Peyer's patch (tissue), 4 donors: ENCODE measurements around the gene BMP7. TPM values are rescaled to one million over a fixed set of nuclear protein-coding genes. Genes with fewer than 3 reads are reported as not detected.

ENCODE experiments used
- DNase-seq, 3 donors: peaks; one replicate each; pipeline ENCODE4 v3.0.0-alpha.2; 2017 to 2019
- H3K27ac ChIP-seq, 4 donors: fragments of 200-600 bp; sonication (generic); one replicate each; pipeline ENCODE4 v1.5.1; 2016 to 2019
- H3K27me3 ChIP-seq, 2 donors: fragments of 200-600 bp; sonication (generic); one replicate each; pipeline ENCODE4 v1.5.1; 2019
- H3K36me3 ChIP-seq, 3 donors: fragments of 200-600 bp; sonication (generic); one replicate each; pipeline ENCODE4 v1.5.1; 2016 to 2019
- H3K4me1 ChIP-seq, 4 donors: fragments of 200-600 bp; sonication (generic); one replicate each; pipeline ENCODE4 v1.5.1; 2016 to 2019
- H3K4me3 ChIP-seq, 4 donors: fragments of 200-600 bp; sonication (generic); 1 replicate in 3 of 4; 2 replicates in 1 of 4; pipeline ENCODE4 v1.5.1; 2016 to 2019; ENCODE audit warnings: mild to moderate bottlenecking in 1 of 4
- H3K9me3 ChIP-seq, 4 donors: fragments of 200-600 bp; sonication (generic); one replicate each; pipeline ENCODE4 v1.5.1; 2016 to 2019; ENCODE audit warnings: mild to moderate bottlenecking in 1 of 4
- CTCF ChIP-seq, 6 experiments: fragments of 450-650 bp in 4 of 6; fragments of 200-600 bp in 2 of 6; sonication (generic) in 1 of 6; IDR thresholded peaks; one replicate each; pipeline ENCODE4 v1.5.1; 2017 to 2019; ENCODE audit warnings: antibody characterized with exemption in 6 of 6, mild to moderate bottlenecking in 3 of 6, moderate library complexity in 1 of 6
- POLR2A ChIP-seq, 2 donors: fragments of 450-650 bp; IDR thresholded peaks; one replicate each; pipeline ENCODE4 v1.5.1; 2017; ENCODE audit warnings: antibody characterized with exemption in 2 of 2, mild to moderate bottlenecking in 2 of 2, moderate library complexity in 2 of 2
- total RNA-seq, 4 donors: library from RNA; depleted of rRNA; stranded (reverse); fragments of >200 nt; gene quantifications; one replicate each; pipeline ENCODE4 v1.1.0, GENCODE V29; 2016

The BMP7 gene
- total RNA-seq, 4 donors from 2014 or later, result 0.67 to 2.7 TPM; not detected in 2

GRCh38 chr20:57262784-57263609 is 3.4 kb downstream of the BMP7 start:
- TF ChIP-seq POLR2A (IDR thresholded peaks at IDR 0.05) (no peak), CTCF (IDR thresholded peaks at IDR 0.05) (no peak)
- no peak for DNase-seq
- no peak overlapping the region for H3K4me3 ChIP-seq
- peaks cover 0 to 19% (median 0%) of the 10 kb centered on the region in 4 donors for H3K4me1 ChIP-seq
- H3K36me3 ChIP-seq, result no peaks in the 10 kb centered on the region
- no peak overlapping the region for H3K27ac ChIP-seq
- H3K9me3 ChIP-seq, result no peaks in the 10 kb centered on the region
- peaks cover 0 to 15% of the 10 kb centered on the region in 2 donors for H3K27me3 ChIP-seq

DNA sequence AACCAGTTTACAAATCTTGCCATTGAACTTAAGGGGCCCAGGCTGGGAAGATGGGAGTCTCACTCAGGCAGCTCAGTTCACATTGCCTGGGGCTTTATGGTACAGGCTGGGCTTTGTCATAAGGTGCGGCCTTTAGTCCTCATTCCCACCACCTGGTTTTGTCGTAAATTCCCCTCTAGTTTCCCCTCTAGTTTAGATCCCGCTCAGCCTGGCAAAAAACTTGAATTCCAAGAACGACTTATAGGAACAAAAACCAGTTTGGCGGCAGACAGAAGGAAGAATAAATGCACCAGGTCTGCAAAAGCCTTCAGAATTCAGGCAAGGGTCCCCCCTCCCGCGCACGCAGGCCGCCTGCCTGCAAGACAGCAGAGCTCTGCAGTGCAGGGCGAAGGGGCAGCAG is 4.1 kb downstream of the BMP7 start:
- no peak for TF ChIP-seq POLR2A (IDR thresholded peaks at IDR 0.05)
- no peak for TF ChIP-seq CTCF (IDR thresholded peaks at IDR 0.05)
- H3K27ac ChIP-seq, result no peak overlapping the region

DNA sequence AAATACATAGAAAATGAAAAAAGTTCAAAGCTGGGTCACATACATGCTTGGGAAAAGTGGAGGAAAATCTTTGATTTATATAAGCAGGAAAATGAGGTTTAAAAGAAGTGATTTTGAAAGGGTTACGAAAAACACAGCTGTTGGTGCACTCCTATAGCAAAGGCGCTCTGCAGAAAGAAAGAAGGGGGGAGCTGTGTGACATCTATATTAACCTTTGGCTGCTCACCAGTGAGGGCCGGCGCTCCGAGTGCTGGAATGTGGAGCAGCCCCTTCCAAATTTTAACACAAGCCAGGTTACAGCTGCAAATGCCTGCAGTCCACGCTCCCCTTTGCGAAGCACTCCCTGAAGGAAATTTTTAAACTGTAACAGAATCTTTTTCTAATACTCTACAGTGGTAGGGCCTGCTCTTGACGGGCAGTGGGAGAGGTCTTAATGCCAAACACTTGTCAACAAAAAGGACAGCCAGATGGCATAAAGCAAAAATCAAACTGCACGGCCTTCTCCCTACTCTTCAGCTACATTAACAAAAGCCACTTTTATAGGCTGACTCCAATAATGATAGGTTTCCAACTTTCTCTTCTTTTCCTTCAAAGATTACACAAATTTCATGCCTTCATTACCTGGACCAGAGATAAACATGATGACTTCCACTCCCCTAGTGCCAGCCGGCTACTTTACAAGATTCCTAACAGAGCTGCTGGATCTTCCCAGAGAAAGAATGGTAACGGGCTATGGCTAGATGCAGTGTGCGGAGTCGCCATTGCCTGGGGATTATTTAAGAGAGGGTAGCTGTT is 4.8 kb downstream of the BMP7 start:
- no peak for TF ChIP-seq CTCF (IDR thresholded peaks at IDR 0.05)
- TF ChIP-seq POLR2A (IDR thresholded peaks at IDR 0.05), result no peak
- Histone ChIP-seq H3K9me3 (no peaks in the 10 kb centered on the region), H3K36me3 (no peaks in the 10 kb centered on the region), H3K4me1 (peaks cover 0 to 18% (median 0%) of the 10 kb centered on the region in 4 donors), H3K27ac (peak overlapping the region in 1 of 4 donors; percentile 17), H3K4me3 (no peak overlapping the region), H3K27me3 (peaks cover 0 to 15% of the 10 kb centered on the region in 2 donors)
- DNase-seq, result no peak

More for the DNA sequence above, 4.1 kb downstream of the BMP7 start:
- no peak overlapping the region for H3K4me3 ChIP-seq
- no peaks in the 10 kb centered on the region for H3K9me3 ChIP-seq
- H3K4me1 ChIP-seq, result peaks cover 0 to 19% (median 0%) of the 10 kb centered on the region in 4 donors
- H3K27me3 ChIP-seq, result peaks cover 0 to 15% of the 10 kb centered on the region in 2 donors
- no peaks in the 10 kb centered on the region for H3K36me3 ChIP-seq
- no peak for DNase-seq

GRCh38 chr20:57260934-57261333 is 5.5 kb downstream of the BMP7 start:
- Histone ChIP-seq H3K4me3 (no peak overlapping the region), H3K4me1 (peaks cover 0 to 10% (median 0%) of the 10 kb centered on the region in 4 donors), H3K36me3 (no peaks in the 10 kb centered on the region), H3K9me3 (no peaks in the 10 kb centered on the region), H3K27ac (no peak overlapping the region), H3K27me3 (peaks cover 0 to 8% of the 10 kb centered on the region in 2 donors)
- TF ChIP-seq POLR2A (IDR thresholded peaks at IDR 0.05), result no peak
- TF ChIP-seq CTCF (IDR thresholded peaks at IDR 0.05), result no peak
- no peak for DNase-seq

GRCh38 chr20:57259938-57260921 is 6.2 kb downstream of the BMP7 start:
- H3K27me3 ChIP-seq, result peaks cover 0 to 3% of the 10 kb centered on the region in 2 donors
- H3K27ac ChIP-seq, result no peak overlapping the region
- no peaks in the 10 kb centered on the region for H3K36me3 ChIP-seq
- H3K9me3 ChIP-seq, result no peaks in the 10 kb centered on the region
- no peak overlapping the region for H3K4me3 ChIP-seq
- peaks cover 0 to 3% (median 0%) of the 10 kb centered on the region in 4 donors for H3K4me1 ChIP-seq
- no peak for TF ChIP-seq CTCF (IDR thresholded peaks at IDR 0.05)
- TF ChIP-seq POLR2A (IDR thresholded peaks at IDR 0.05), result no peak
- DNase-seq, result no peak
